Aorta (tissue), 5 donors: ENCODE data around the gene RPTOR. TPM values are rescaled to one million over a fixed set of nuclear protein-coding genes. Genes with fewer than 3 reads are reported as not detected.
A peak's percentile ranks its signal among the peaks of the same experiment; 100 is the strongest.
"Not testable (repeated sequence)": the region's sequence is repeated elsewhere in the genome, so short reads cannot be mapped to it uniquely, and the experiment has no call there.

Experiments
- ATAC-seq: fragments of 200-7000 bp; cut with Tn5 transposase; one replicate; pipeline ENCODE4 v1.9.1; 2022; ENCODE audit warnings: moderate library complexity; ENCODE audit not compliant: low FRiP score
- DNase-seq, 2 donors: peaks; one replicate each; pipeline ENCODE4 v3.0.0-alpha.2; 2020
- H3K27ac ChIP-seq, 2 donors: one replicate each; pipeline ENCODE4 v1.5.1; 2013; ENCODE audit warnings: low read length in 2 of 2, mild to moderate bottlenecking in 2 of 2, moderate library complexity in 2 of 2, control low read depth in 1 of 2, inconsistent platforms in 1 of 2, low read depth in 1 of 2
- H3K27me3 ChIP-seq, 2 donors: one replicate each; pipeline ENCODE4 v1.6.1; 2013; ENCODE audit warnings: control low read depth in 1 of 2, low read length in 1 of 2, mild to moderate bottlenecking in 1 of 2, moderate library complexity in 1 of 2; ENCODE audit not compliant: insufficient read depth in 2 of 2, control insufficient read depth in 1 of 2
- H3K36me3 ChIP-seq, 2 donors: one replicate each; pipeline ENCODE4 v1.6.1; 2013; ENCODE audit warnings: control low read depth in 1 of 2, low read length in 1 of 2, mild to moderate bottlenecking in 1 of 2; ENCODE audit not compliant: insufficient read depth in 2 of 2, control insufficient read depth in 1 of 2
- H3K4me1 ChIP-seq, 2 donors: one replicate each; pipeline ENCODE4 v1.6.1; 2013; ENCODE audit warnings: low read length in 2 of 2, control low read depth in 1 of 2, mild to moderate bottlenecking in 1 of 2, moderate library complexity in 1 of 2; ENCODE audit not compliant: insufficient read depth in 2 of 2, control insufficient read depth in 1 of 2
- H3K4me3 ChIP-seq, 2 donors: one replicate each; pipeline ENCODE4 v1.5.1; 2013; ENCODE audit warnings: low read length in 2 of 2, control low read depth in 1 of 2, mild to moderate bottlenecking in 1 of 2
- H3K9me3 ChIP-seq: one replicate; pipeline ENCODE4 v1.6.1; 2013; ENCODE audit warnings: mild to moderate bottlenecking, low read length; ENCODE audit not compliant: control insufficient read depth
- WGBS, 2 donors: extraction: QIAGEN DNeasy Blood & Tissue Kit; methylation state at CpG; one replicate each; pipeline ENCODE4 v1.1.7; 2013; 5-methylcytosine and 5-hydroxymethylcytosine counted together
- intact Hi-C, 2 donors: fragments of 100-400 bp; cut with DNase I; formaldehyde crosslinking; loops; one replicate each; pipeline versions ENCODE4 v1.14.2 to v1.15.0; 2022
- polyA plus RNA-seq, 2 donors: library from polyadenylated mRNA; stranded (reverse); fragments of 200-250 nt; gene quantifications; one replicate each; pipeline ENCODE4 v1.2.3, GENCODE V29; 2013
- total RNA-seq, 2 donors: library from RNA; stranded (reverse); fragmentation: NEBNext Ultra II Directional; extraction: Animal tissue kit (Norgen Biotek cat#: 25700); gene quantifications; one replicate each; pipeline ENCODE4 v1.2.1, GENCODE V29; 2021
- donor health status: healthy with polysubstance abuse.
- donor health status: Bipolar disorder and iron deficiency.
- donor health status: DM: no; HTN: no; CAD: no.
- donor health status: DM: no; HTN: no; CAD: no.
- donor health status: DM: yes; HTN: yes; CAD: no.

RPTOR gene
- total and polyA plus RNA-seq, 4 donors: 2.1 to 31.4 (median 18.6) TPM

DNA sequence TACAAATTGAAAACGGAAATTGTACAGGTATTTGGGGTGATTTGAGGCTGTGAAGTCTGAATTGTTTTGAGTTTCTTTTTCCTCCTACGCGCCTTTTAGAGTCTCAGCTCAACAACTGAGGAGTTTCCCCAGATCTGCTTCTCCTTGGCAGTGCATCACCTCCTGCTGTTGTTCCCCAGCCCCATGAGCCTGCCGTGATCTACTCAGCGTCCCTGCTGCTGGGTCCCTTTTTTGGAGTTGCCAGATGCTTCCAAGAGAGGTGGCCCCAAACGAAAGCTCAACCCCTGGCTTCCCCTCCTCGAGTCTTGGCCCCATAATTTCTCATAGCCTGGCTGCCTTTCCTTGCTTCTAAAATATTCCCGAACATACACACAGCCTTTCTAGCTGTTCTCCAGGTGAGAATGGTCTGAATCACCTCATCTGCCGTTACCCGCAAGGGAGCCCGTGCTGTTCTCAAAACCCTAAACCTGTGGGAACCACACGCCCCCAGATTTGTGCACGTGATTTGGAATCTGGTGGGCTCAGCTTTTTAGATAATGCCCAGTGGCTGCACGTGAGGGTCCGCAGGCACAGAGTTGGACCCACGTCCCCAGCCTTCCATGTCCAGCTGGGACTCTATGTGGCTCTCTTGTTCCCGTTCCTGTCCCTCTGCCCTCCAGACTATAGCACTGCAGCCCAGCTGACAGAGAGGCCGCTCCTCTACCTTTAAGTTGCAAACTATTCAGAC lies 267.9 kb downstream of the RPTOR start:
- DNase-seq (peak in 1 of 2 donors; percentile 63), ATAC-seq (no peak)
- H3K4me3 ChIP-seq: no peak overlapping the region
- H3K9me3 ChIP-seq: no peaks in the 10 kb centered on the region
- intact Hi-C loops: no loop called here
- no peaks in the 10 kb centered on the region for H3K27me3 ChIP-seq
- WGBS, 2 donors: 91 to 93% methylated on average over 18 of the region's 18 CpGs
- no peak overlapping the region for H3K27ac ChIP-seq
- no peaks in the 10 kb centered on the region for H3K36me3 ChIP-seq
- no peaks in the 10 kb centered on the region for H3K4me1 ChIP-seq

DNA sequence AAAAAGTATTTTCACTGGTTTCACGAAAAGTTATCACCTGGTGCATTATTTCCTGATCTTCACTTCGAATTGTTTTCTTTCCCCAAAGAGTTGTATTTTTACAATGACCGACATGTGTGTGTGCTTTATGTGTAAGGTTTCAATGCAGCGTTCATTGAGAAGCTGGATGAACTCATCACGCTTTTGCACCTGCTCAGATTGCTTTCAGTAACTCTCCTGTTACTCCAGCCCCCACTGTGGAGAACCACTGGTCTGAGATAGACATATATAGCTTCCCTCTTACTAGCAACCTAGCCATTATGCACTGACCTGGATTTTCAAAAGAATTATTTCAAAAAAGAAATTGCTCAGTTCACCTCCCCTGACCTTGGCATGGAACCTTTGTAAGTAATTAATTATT lies 268.7 kb downstream of the RPTOR start:
- intact Hi-C loops: no loop called here
- Histone ChIP-seq H3K4me1 (no peaks in the 10 kb centered on the region), H3K4me3 (no peak overlapping the region), H3K27me3 (no peaks in the 10 kb centered on the region), H3K9me3 (no peaks in the 10 kb centered on the region), H3K36me3 (no peaks in the 10 kb centered on the region), H3K27ac (no peak overlapping the region)
- no peak for ATAC-seq
- WGBS, 2 donors: 92 to 94% methylated on average over 5 of the region's 5 CpGs
- DNase-seq: no peak

DNA sequence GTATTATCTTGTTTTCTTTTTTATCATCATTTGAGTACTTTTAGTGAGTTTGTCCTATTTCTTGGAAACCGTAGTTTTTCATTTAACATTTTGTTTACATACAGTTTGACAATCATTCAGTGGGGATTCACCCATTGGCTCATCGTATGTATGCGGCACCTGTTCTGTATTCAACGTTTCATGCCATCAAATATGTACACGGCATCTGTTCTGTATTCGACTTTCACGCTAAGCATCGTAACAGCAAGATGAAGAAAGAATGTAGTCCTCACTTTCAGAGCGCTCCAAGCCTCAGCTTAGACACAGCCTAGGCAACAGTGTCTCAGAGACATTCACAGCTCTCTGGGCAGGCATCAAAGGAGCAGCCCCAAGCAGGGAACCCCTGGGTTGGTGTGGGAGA lies 269.9 kb downstream of the RPTOR start:
- intact Hi-C loops: no loop called here
- DNase-seq (peak in 1 of 2 donors; percentile 9), ATAC-seq (no peak)
- H3K9me3 ChIP-seq: no peaks in the 10 kb centered on the region
- H3K27ac ChIP-seq: no peak overlapping the region
- H3K4me3 ChIP-seq: no peak overlapping the region
- H3K36me3 ChIP-seq: no peaks in the 10 kb centered on the region
- WGBS, 2 donors: 96 to 97% methylated on average over 9 of the region's 9 CpGs
- H3K27me3 ChIP-seq: no peaks in the 10 kb centered on the region
- H3K4me1 ChIP-seq: no peaks in the 10 kb centered on the region

GRCh38 chr17:80815151-80815681 lies 270.6 kb downstream of the RPTOR start:
- ATAC-seq (no peak), DNase-seq (peak; percentile 21 to 59)
- Histone ChIP-seq H3K4me1 (no peaks in the 10 kb centered on the region), H3K27ac (no peak overlapping the region), H3K9me3 (no peaks in the 10 kb centered on the region), H3K27me3 (no peaks in the 10 kb centered on the region), H3K4me3 (no peak overlapping the region), H3K36me3 (no peaks in the 10 kb centered on the region)
- WGBS, 2 donors: 84 to 89% methylated on average over 10 of the region's 10 CpGs
- intact Hi-C loops: no loop called here

DNA sequence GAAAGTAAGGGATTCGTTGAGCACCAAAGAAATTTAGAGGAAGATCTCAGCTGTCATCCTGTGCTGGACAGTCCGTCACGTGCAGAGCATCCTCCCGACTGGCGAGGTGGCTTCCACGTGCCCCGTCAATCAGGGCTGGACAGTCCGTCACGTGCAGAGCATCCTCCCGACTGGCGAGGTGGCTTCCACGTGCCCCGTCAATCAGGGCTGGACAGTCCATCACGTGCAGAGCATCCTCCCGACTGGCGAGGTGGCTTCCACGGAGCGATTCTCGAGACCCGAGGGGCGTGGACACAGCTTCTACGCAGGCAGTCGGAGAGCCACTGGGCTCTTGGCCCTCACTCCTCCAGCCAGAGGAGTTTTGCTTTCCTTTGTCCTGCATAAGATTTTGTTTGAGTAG lies 271.1 kb downstream of the RPTOR start:
- intact Hi-C loops, H3K36me3 ChIP-seq, H3K27ac ChIP-seq, H3K9me3 ChIP-seq, H3K4me1 ChIP-seq, H3K27me3 ChIP-seq, H3K4me3 ChIP-seq, ATAC-seq: not testable (repeated sequence)
- 95 to 96% methylated on average over 23 of the region's 23 CpGs for WGBS, 2 donors
- peak; percentile 13 to 39 for DNase-seq

DNA sequence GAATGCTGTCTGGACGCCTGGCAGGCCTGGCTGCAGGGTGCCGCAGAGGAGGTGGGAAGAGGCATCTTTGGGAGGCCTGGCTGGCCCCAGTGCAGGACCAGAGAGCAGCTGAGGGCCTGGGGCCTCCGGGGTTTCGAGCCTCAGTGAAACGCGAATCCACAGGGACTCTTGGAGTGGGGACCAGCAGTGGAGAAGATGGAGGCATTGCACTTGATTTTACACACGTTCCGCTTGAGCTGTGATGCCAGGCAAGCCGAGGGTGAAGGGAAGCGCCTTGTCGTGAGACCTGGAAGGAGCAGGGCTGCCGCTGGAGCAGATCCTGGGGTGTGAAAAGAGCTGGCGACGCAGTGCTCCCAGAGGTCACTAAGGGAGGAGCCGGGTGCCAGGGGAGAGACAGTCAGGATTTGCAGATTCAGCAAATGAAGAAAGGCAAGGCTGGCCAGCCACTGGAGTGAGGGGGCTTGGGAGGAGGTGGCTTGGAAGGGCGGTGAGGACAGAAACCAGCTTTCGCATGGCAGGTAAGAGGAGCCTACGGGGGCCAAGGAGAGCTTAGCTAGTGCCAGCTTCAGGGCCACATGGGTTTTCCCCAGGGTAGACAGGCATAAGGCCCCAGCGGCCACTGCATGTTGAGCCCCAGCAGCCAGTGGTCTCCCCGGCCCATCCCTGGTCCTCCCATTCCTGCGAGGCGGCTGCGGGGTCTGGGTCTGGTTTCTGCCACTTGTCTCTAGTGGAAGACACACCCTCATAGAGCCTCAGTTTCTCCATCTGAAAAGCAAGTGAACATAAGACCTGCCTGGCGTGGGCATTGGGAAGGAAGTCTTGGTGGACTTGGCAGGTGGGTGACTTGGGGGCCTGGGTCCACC lies 271.8 kb downstream of the RPTOR start:
- intact Hi-C loops: no loop called here
- H3K27ac ChIP-seq: no peak overlapping the region
- H3K27me3 ChIP-seq: no peaks in the 10 kb centered on the region
- DNase-seq: peak; percentile 32 to 61
- no peaks in the 10 kb centered on the region for H3K4me1 ChIP-seq
- H3K4me3 ChIP-seq: no peak overlapping the region
- H3K36me3 ChIP-seq: no peaks in the 10 kb centered on the region
- ATAC-seq: no peak
- 95 to 96% methylated on average over 24 of the region's 24 CpGs for WGBS, 2 donors
- no peaks in the 10 kb centered on the region for H3K9me3 ChIP-seq

- no peaks in the 10 kb centered on the region for H3K27me3 ChIP-seq
- WGBS, 2 donors: 96% methylated on average over 11 of the region's 11 CpGs
- intact Hi-C loops: no loop called here
- DNase-seq (peak; percentile 43 to 61), ATAC-seq (no peak)
- no peaks in the 10 kb centered on the region for H3K36me3 ChIP-seq
- no peaks in the 10 kb centered on the region for H3K4me1 ChIP-seq
- H3K27ac ChIP-seq: no peak overlapping the region
- H3K9me3 ChIP-seq: no peaks in the 10 kb centered on the region
- no peak overlapping the region for H3K4me3 ChIP-seq
These were observed 272.7 kb downstream of the RPTOR start for GRCh38 chr17:80817321-80817845.

DNA sequence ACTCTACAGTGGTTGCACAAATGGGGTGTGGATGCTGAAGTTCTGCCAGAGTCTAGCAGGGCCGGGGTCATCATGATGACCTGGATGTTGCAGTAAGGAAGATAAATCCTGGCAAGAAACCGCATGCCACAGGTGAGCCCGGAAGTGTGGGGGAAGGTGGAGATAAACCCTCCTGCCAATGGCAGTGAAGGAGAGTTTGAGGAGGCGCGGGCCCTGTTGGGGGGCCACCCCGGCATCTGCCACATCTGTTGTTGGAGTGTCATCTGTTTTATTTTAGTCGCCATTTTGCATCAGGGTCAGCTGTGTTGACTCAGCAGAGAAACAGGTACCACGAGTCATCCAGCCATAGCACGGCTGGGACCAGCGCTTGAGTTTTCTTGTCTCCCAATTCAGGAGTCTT lies 273.2 kb downstream of the RPTOR start:
- Histone ChIP-seq H3K9me3 (no peaks in the 10 kb centered on the region), H3K4me1 (no peaks in the 10 kb centered on the region)

More for the DNA sequence above, 273.2 kb downstream of the RPTOR start:
- 89 to 92% methylated on average over 10 of the region's 10 CpGs for WGBS, 2 donors
- ATAC-seq: no peak
- Histone ChIP-seq H3K4me3 (no peak overlapping the region), H3K27me3 (no peaks in the 10 kb centered on the region), H3K27ac (no peak overlapping the region), H3K36me3 (no peaks in the 10 kb centered on the region)
- DNase-seq: peak; percentile 28 to 50
- intact Hi-C loops: no loop called here
